Measurements from ENCODE around the gene PAX7.

DNA sequence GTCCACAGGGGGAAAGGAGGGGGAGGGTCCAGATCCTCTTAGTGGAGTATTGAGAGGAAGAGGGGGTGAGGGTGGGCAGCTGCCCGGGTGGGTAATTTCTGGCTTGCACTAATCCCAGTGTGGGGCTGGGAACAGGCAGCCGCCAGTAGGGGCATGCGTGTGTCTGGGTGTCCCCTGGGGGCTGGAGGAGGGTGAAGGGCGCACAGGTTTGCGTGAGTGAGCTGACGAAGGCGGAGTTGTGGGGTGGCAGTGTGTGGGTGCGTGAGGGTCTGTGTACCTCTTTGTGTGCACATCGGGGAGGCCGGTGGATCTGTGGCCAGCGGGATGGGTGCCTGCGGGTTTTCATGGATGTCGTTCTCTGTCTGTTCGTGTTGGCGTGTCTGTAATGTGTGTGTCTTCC is 97.3 kb downstream of the PAX7 start:
- TF ChIP-seq, protein P1, sequence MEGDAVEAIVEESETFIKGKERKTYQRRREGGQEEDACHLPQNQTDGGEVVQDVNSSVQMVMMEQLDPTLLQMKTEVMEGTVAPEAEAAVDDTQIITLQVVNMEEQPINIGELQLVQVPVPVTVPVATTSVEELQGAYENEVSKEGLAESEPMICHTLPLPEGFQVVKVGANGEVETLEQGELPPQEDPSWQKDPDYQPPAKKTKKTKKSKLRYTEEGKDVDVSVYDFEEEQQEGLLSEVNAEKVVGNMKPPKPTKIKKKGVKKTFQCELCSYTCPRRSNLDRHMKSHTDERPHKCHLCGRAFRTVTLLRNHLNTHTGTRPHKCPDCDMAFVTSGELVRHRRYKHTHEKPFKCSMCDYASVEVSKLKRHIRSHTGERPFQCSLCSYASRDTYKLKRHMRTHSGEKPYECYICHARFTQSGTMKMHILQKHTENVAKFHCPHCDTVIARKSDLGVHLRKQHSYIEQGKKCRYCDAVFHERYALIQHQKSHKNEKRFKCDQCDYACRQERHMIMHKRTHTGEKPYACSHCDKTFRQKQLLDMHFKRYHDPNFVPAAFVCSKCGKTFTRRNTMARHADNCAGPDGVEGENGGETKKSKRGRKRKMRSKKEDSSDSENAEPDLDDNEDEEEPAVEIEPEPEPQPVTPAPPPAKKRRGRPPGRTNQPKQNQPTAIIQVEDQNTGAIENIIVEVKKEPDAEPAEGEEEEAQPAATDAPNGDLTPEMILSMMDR (IDR thresholded peaks at IDR 0.05), result no peak
- TF ChIP-seq ZFX (IDR thresholded peaks at IDR 0.05; ENCODE audit: borderline replicate concordance), result no peak
